AG04450 (cell line): ENCODE measurements around the gene TMEM255B. TPM values are rescaled to one million over a fixed set of nuclear protein-coding genes. Genes with fewer than 3 reads are reported as not detected.

Experiments
- CTCF ChIA-PET: fragments of 300-600, 350-600 bp; formaldehyde crosslinking; extraction: SDS; loops from one replicate; lab custom pipeline; 2022; ENCODE audit warnings: antibody characterized with exemption, inconsistent platforms; lab: Charles Lee
- POLR2A ChIA-PET: fragments of 350-600 bp; formaldehyde crosslinking; extraction: SDS; loops from one replicate; lab custom pipeline; 2021; ENCODE audit warnings: antibody characterized with exemption, inconsistent platforms; lab: Yijun Ruan, JAX
- DNase-seq: peaks from one replicate; pipeline ENCODE4 v3.0.0-alpha.2; 2011; ENCODE audit warnings: low read depth, low spot score
- H3K27ac ChIP-seq: one replicate; pipeline ENCODE4 v1.5.1; 2012; ENCODE audit warnings: low read depth, low read length, control low read depth
- H3K27me3 ChIP-seq: one replicate; pipeline ENCODE4 v1.6.0; 2012; ENCODE audit warnings: low read length; ENCODE audit not compliant: control insufficient read depth, insufficient read depth
- H3K4me3 ChIP-seq: 2 replicates; pipeline ENCODE4 v1.5.1; 2011; ENCODE audit warnings: mild to moderate bottlenecking, low read depth, low read length, control low read depth
- H3K9me3 ChIP-seq: 2 replicates; pipeline ENCODE4 v1.5.1; 2012; ENCODE audit warnings: low read length; ENCODE audit not compliant: control insufficient read depth, insufficient read depth
- CTCF ChIP-seq: IDR thresholded peaks from 2 replicates; pipeline ENCODE4 v1.5.1; 2011; ENCODE audit warnings: low read depth, low read length, control low read depth, inconsistent platforms
- polyA plus RNA-seq: library from polyadenylated mRNA; depleted of rRNA; stranded (reverse); fragments of >200 nt; gene quantifications from 2 replicates; pipeline ENCODE4 v1.2.3, GENCODE V29; 2011

The TMEM255B gene
- polyA plus RNA-seq, 1 experiment, result 4.1 TPM

GRCh38 chr13:113846636-113847318 lies 87.8 kb downstream of the TMEM255B start:
- ChIA-PET POLR2A (no interaction called here), CTCF (no interaction called here)
- Histone ChIP-seq H3K27ac (no peak overlapping the region), H3K27me3 (no peaks in the 10 kb centered on the region), H3K9me3 (peaks cover 4% of the 10 kb centered on the region; the same call in 1 of the 2 replicates), H3K4me3 (no peak overlapping the region)
- DNase-seq, result no peak
- TF ChIP-seq CTCF, result no peak

GRCh38 chr13:113848020-113848419 lies 89.0 kb downstream of the TMEM255B start:
- Histone ChIP-seq H3K9me3 (peaks cover 4% of the 10 kb centered on the region; the same call in 1 of the 2 replicates), H3K27ac (peak overlapping the region; percentile 21), H3K4me3 (no peak overlapping the region), H3K27me3 (no peaks in the 10 kb centered on the region)
- CTCF ChIA-PET, result no interaction called here
- POLR2A ChIA-PET, result interaction anchor here (0.6 kb wide), 1 partner anchor 401 kb away, joined by 4 read pairs; no protein-coding TSS in a partner anchor
- no peak for TF ChIP-seq CTCF
- DNase-seq, result no peak

- no peak overlapping the region for H3K4me3 ChIP-seq
- peaks cover 4% of the 10 kb centered on the region; the same call in 1 of the 2 replicates for H3K9me3 ChIP-seq
- no peak for DNase-seq
- TF ChIP-seq CTCF, result no peak
- ChIA-PET CTCF (no interaction called here), POLR2A (interaction anchor here (0.6 kb wide), 1 partner anchor 400 kb away, joined by 4 read pairs; no protein-coding TSS in a partner anchor)
- H3K27me3 ChIP-seq, result no peaks in the 10 kb centered on the region
- H3K27ac ChIP-seq, result peak overlapping the region; percentile 39
These were observed 89.6 kb downstream of the TMEM255B start for GRCh38 chr13:113848431-113849260.

GRCh38 chr13:113849546-113849945 lies 90.5 kb downstream of the TMEM255B start:
- H3K27me3 ChIP-seq, result no peaks in the 10 kb centered on the region
- no peak overlapping the region for H3K4me3 ChIP-seq
- no peak overlapping the region for H3K27ac ChIP-seq
- peaks cover 4% of the 10 kb centered on the region; the same call in 1 of the 2 replicates for H3K9me3 ChIP-seq
- no peak for TF ChIP-seq CTCF
- ChIA-PET POLR2A (no interaction called here), CTCF (no interaction called here)
- no peak for DNase-seq
